ENCODE results near the gene ROMO1.
"Not testable (repeated sequence)": the region's sequence is repeated elsewhere in the genome, so short reads cannot be mapped to it uniquely, and the experiment has no call there.

ROMO1 gene

DNA sequence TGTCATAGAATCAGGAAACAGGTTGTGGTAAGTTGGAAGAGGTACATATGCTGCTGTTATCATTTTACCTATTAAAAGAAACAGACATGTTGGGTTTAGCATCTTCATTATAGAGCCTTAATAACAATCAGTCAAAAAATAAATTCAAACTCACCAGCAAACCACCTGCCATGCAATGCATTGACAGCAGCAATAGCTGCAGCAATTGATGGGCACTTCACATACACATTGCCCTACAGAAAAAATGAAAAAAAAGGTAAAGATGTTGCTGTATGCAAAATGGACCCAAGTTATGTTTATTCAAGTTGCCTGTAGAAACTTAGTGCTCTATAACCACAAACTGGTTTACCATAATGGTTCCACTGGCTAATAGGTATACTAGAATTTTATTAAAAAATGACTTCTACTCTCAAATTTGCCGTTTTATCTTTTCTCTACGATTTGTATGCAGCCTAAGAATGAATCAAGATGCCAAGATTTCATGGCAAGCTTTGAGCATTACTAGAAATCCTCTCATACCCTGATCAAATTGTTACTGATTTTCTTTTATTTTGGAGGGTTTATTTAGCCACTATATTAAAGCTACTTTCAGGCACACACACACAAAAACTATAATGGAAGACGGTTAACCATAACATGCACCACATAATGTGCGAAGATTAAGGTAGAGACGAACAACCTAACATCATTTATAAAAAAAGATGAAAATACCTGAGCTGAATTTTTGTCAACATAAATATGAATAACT, 5.5 kb downstream of the ROMO1 start:
- no peak overlapping the region for H3K56ac ChIP-seq (ENCODE audit: low read length)
- no peak overlapping the region for H3K18ac ChIP-seq (ENCODE audit: low read length)
- H3K79me2 ChIP-seq (ENCODE audit: control insufficient read depth, insufficient read depth, low read length) = peaks cover 3% of the 10 kb centered on the region
- H3K4me2 ChIP-seq (ENCODE audit: low read length) = no peak overlapping the region
- no peak overlapping the region for H2BK120ac ChIP-seq (ENCODE audit: low read depth, low read length)
- no peak overlapping the region for H2BK5ac ChIP-seq (ENCODE audit: low read length)
- H4K5ac ChIP-seq (ENCODE audit: low read length) = no peak overlapping the region
- peaks cover 6% of the 10 kb centered on the region for H3K36me3 ChIP-seq (ENCODE audit: control insufficient read depth, insufficient read depth, low read length)
- H3K4me1 ChIP-seq (ENCODE audit: control insufficient read depth, low read depth, low read length) = no peaks in the 10 kb centered on the region
- H2AK5ac ChIP-seq (ENCODE audit: low read length) = no peak overlapping the region
- no peak overlapping the region for H3K4me3 ChIP-seq (ENCODE audit: low read length)
- no CpG with 5 or more reads among the region's 5 CpGs for WGBS (ENCODE audit: extremely low coverage, insufficient coverage, low lambda C conversion rate)
- H3K79me1 ChIP-seq (ENCODE audit: low read length) = peaks cover 2% of the 10 kb centered on the region
- H3K27me3 ChIP-seq (ENCODE audit: insufficient read depth, low read length, poor library complexity) = no peaks in the 10 kb centered on the region
- H3K27ac ChIP-seq (ENCODE audit: low read depth, low read length) = no peak overlapping the region
- H4K8ac ChIP-seq (ENCODE audit: low read depth, low read length) = no peak overlapping the region
- no peak overlapping the region for H3K23ac ChIP-seq (ENCODE audit: low read length)
- H3K4ac ChIP-seq (ENCODE audit: low read depth, low read length) = no peak overlapping the region
- no peak overlapping the region for H3K9ac ChIP-seq (ENCODE audit: low read length)
- no peak for DNase-seq
- no peak overlapping the region for H2BK15ac ChIP-seq (replicated peaks; ENCODE audit: low read depth)

DNA sequence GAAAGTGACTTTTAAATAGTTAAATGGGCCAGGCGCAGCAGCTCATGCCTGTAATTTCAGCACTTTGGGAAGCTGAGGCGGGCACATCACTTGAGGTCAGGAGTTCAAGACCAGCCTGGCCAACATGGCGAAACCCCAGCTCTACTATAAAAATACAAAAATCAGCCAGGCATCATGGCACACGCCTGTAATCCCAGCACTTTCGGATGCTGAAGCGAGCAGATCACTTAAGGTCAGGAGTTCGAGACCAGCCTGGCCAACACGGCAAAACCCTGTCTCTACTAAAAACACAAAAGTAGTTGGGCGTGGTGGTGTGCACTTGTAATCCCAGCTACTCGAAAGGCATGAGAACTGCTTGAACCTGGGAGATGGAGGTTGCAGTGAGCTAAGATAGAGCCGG, 6.7 kb downstream of the ROMO1 start:
- not testable (repeated sequence) for H4K8ac ChIP-seq (ENCODE audit: low read depth, low read length); H3K4me3 ChIP-seq (ENCODE audit: low read length); H3K9ac ChIP-seq (ENCODE audit: low read length); H3K4me1 ChIP-seq (ENCODE audit: control insufficient read depth, low read depth, low read length); H3K79me2 ChIP-seq (ENCODE audit: control insufficient read depth, insufficient read depth, low read length); H3K4me2 ChIP-seq (ENCODE audit: low read length); H2AK5ac ChIP-seq (ENCODE audit: low read length); H3K18ac ChIP-seq (ENCODE audit: low read length); H3K27ac ChIP-seq (ENCODE audit: low read depth, low read length); H3K56ac ChIP-seq (ENCODE audit: low read length); H3K36me3 ChIP-seq (ENCODE audit: control insufficient read depth, insufficient read depth, low read length); H3K27me3 ChIP-seq (ENCODE audit: insufficient read depth, low read length, poor library complexity); DNase-seq; H3K4ac ChIP-seq (ENCODE audit: low read depth, low read length); H2BK5ac ChIP-seq (ENCODE audit: low read length); H3K79me1 ChIP-seq (ENCODE audit: low read length); H3K23ac ChIP-seq (ENCODE audit: low read length); H2BK15ac ChIP-seq (replicated peaks; ENCODE audit: low read depth); H2BK120ac ChIP-seq (ENCODE audit: low read depth, low read length); H4K5ac ChIP-seq (ENCODE audit: low read length)
- WGBS (ENCODE audit: extremely low coverage, insufficient coverage, low lambda C conversion rate) = no CpG with 5 or more reads among the region's 11 CpGs

DNA sequence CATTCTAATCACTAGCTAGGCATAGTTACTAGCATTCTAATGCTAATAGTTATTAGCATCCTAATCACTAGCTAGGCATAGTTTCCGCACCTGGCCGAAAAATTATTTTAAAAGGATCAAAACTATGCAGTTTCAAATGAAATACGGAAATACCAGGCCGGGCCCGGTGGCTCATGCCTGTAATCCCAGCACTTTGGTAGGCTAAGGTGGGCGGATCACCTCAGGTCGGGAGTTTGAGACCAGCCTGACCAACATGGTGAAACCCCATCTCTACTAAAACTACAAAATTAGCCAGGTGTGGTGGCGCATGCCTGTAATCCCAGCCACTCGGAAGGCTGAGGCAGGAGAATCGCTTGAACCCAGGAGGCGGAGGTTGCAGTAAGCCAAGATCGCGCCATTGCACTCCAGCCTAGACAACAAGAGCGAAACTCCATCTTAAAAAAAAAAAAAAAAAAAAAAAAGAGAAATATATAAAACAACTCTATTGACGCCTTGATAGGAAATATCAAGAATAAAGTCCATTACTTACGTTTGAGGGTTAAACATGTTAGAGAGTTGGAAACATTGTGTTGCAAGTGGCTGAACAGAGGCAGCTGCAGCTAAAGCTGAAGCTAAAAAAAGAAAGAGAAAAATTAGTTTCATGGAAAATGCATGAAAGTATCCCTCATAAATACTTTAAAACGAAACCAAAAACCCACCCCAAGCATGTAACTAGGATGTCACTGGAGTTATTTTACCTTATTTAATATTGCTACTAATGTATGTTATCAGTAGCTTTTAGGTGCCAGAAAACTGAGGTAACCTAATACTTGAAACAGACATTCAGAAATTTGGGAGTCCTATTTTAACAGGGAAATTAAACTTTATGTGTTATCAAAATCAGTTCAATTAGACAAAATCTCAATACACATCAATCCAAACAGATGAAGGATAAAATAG, 7.7 kb downstream of the ROMO1 start:
- no CpG with 5 or more reads among the region's 17 CpGs for WGBS (ENCODE audit: extremely low coverage, insufficient coverage, low lambda C conversion rate)
- DNase-seq = not testable (repeated sequence)

GRCh38 chr20:35708502-35708901, 9.3 kb downstream of the ROMO1 start:
- H3K4ac ChIP-seq (ENCODE audit: low read depth, low read length) = no peak overlapping the region
- no peak overlapping the region for H2BK120ac ChIP-seq (ENCODE audit: low read depth, low read length)
- H4K5ac ChIP-seq (ENCODE audit: low read length) = no peak overlapping the region
- H3K56ac ChIP-seq (ENCODE audit: low read length) = no peak overlapping the region
- peaks cover 3% of the 10 kb centered on the region for H3K79me1 ChIP-seq (ENCODE audit: low read length)
- no peak overlapping the region for H3K23ac ChIP-seq (ENCODE audit: low read length)
- H3K27ac ChIP-seq (ENCODE audit: low read depth, low read length) = no peak overlapping the region
- H4K8ac ChIP-seq (ENCODE audit: low read depth, low read length) = no peak overlapping the region
- no peak overlapping the region for H3K4me3 ChIP-seq (ENCODE audit: low read length)
- no peaks in the 10 kb centered on the region for H3K4me1 ChIP-seq (ENCODE audit: control insufficient read depth, low read depth, low read length)
- H3K27me3 ChIP-seq (ENCODE audit: insufficient read depth, low read length, poor library complexity) = no peaks in the 10 kb centered on the region
- no peak overlapping the region for H3K9ac ChIP-seq (ENCODE audit: low read length)
- no CpG with 5 or more reads among the region's 1 CpG for WGBS (ENCODE audit: extremely low coverage, insufficient coverage, low lambda C conversion rate)
- no peak overlapping the region for H2BK5ac ChIP-seq (ENCODE audit: low read length)
- no peak overlapping the region for H3K18ac ChIP-seq (ENCODE audit: low read length)
- H3K4me2 ChIP-seq (ENCODE audit: low read length) = no peak overlapping the region
- peaks cover 13% of the 10 kb centered on the region for H3K36me3 ChIP-seq (ENCODE audit: control insufficient read depth, insufficient read depth, low read length)
- H2AK5ac ChIP-seq (ENCODE audit: low read length) = no peak overlapping the region
- no peak overlapping the region for H2BK15ac ChIP-seq (replicated peaks; ENCODE audit: low read depth)
- no peak for DNase-seq
- peaks cover 6% of the 10 kb centered on the region for H3K79me2 ChIP-seq (ENCODE audit: control insufficient read depth, insufficient read depth, low read length)

More for the DNA sequence above, 7.7 kb downstream of the ROMO1 start:
- H3K79me1 ChIP-seq (ENCODE audit: low read length); H3K23ac ChIP-seq (ENCODE audit: low read length); H3K18ac ChIP-seq (ENCODE audit: low read length); H2BK120ac ChIP-seq (ENCODE audit: low read depth, low read length); H3K27me3 ChIP-seq (ENCODE audit: insufficient read depth, low read length, poor library complexity); H3K36me3 ChIP-seq (ENCODE audit: control insufficient read depth, insufficient read depth, low read length); H3K4me2 ChIP-seq (ENCODE audit: low read length); H3K79me2 ChIP-seq (ENCODE audit: control insufficient read depth, insufficient read depth, low read length); H4K5ac ChIP-seq (ENCODE audit: low read length); H3K9ac ChIP-seq (ENCODE audit: low read length); H2BK5ac ChIP-seq (ENCODE audit: low read length); H3K27ac ChIP-seq (ENCODE audit: low read depth, low read length); H3K4me1 ChIP-seq (ENCODE audit: control insufficient read depth, low read depth, low read length); H3K4me3 ChIP-seq (ENCODE audit: low read length); H2BK15ac ChIP-seq (replicated peaks; ENCODE audit: low read depth); H2AK5ac ChIP-seq (ENCODE audit: low read length); H3K4ac ChIP-seq (ENCODE audit: low read depth, low read length); H3K56ac ChIP-seq (ENCODE audit: low read length); H4K8ac ChIP-seq (ENCODE audit: low read depth, low read length): not testable (repeated sequence)

- Histone ChIP-seq H4K8ac (ENCODE audit: low read depth, low read length) (no peak overlapping the region), H3K4me3 (ENCODE audit: low read length) (no peak overlapping the region), H3K18ac (ENCODE audit: low read length) (no peak overlapping the region), H3K36me3 (ENCODE audit: control insufficient read depth, insufficient read depth, low read length) (peaks cover 16% of the 10 kb centered on the region), H3K27me3 (ENCODE audit: insufficient read depth, low read length, poor library complexity) (no peaks in the 10 kb centered on the region), H4K5ac (ENCODE audit: low read length) (no peak overlapping the region), H2BK5ac (ENCODE audit: low read length) (no peak overlapping the region), H3K56ac (ENCODE audit: low read length) (no peak overlapping the region), H3K79me1 (ENCODE audit: low read length) (peaks cover 5% of the 10 kb centered on the region), H2BK15ac (replicated peaks; ENCODE audit: low read depth) (no peak overlapping the region), H3K79me2 (ENCODE audit: control insufficient read depth, insufficient read depth, low read length) (peaks cover 6% of the 10 kb centered on the region), H3K4me2 (ENCODE audit: low read length) (no peak overlapping the region), H3K9ac (ENCODE audit: low read length) (no peak overlapping the region), H3K27ac (ENCODE audit: low read depth, low read length) (no peak overlapping the region), H2BK120ac (ENCODE audit: low read depth, low read length) (no peak overlapping the region), H3K4me1 (ENCODE audit: control insufficient read depth, low read depth, low read length) (no peaks in the 10 kb centered on the region), H2AK5ac (ENCODE audit: low read length) (no peak overlapping the region), H3K23ac (ENCODE audit: low read length) (no peak overlapping the region), H3K4ac (ENCODE audit: low read depth, low read length) (no peak overlapping the region)
- DNase-seq = no peak
- WGBS (ENCODE audit: extremely low coverage, insufficient coverage, low lambda C conversion rate) = no CpG with 5 or more reads among the region's 1 CpG
These were observed 10.1 kb downstream of the ROMO1 start for GRCh38 chr20:35709259-35709658.

Data from mesendoderm (in vitro differentiated cells).